Psoas muscle (tissue), 8 donors: ENCODE measurements around the gene HEATR5A. TPM values are rescaled to one million over a fixed set of nuclear protein-coding genes. Genes with fewer than 3 reads are reported as not detected.
"Not testable (repeated sequence)": the region's sequence is repeated elsewhere in the genome, so short reads cannot be mapped to it uniquely, and the experiment has no call there.

Experiments
- ATAC-seq, 4 donors: fragments of 200-7000 bp; cut with Tn5 transposase; one replicate each; pipeline ENCODE4 v1.9.1; 2020; ENCODE audit warnings: moderate library complexity in 3 of 4, mild to moderate bottlenecking in 2 of 4
- DNase-seq, 2 donors: peaks; one replicate each; pipeline ENCODE4 v3.0.0-alpha.2; 2020
- H3K27ac ChIP-seq: fragments of 200-600 bp; one replicate; pipeline ENCODE4 v1.8.0; 2022
- H3K27me3 ChIP-seq, 3 donors: fragments of 200-600 bp in 1 of 3; one replicate each; pipeline versions ENCODE4 v1.6.1 to v1.8.0; 2013 to 2022; ENCODE audit warnings: low read length in 2 of 3, mild to moderate bottlenecking in 2 of 3, moderate library complexity in 1 of 3; ENCODE audit not compliant: insufficient read depth in 3 of 3
- H3K36me3 ChIP-seq, 2 donors: fragments of 200-600 bp in 1 of 2; one replicate each; pipeline versions ENCODE4 v1.6.1 to v1.8.0; 2013 to 2022; ENCODE audit warnings: low read depth in 1 of 2, mild to moderate bottlenecking in 1 of 2, moderate library complexity in 1 of 2; ENCODE audit not compliant: insufficient read depth in 1 of 2
- H3K4me1 ChIP-seq: fragments of 200-600 bp; one replicate; pipeline ENCODE4 v1.8.0; 2022
- H3K4me3 ChIP-seq: fragments of 200-600 bp; one replicate; pipeline ENCODE4 v1.8.0; 2022; ENCODE audit warnings: mild to moderate bottlenecking
- H3K9me3 ChIP-seq: fragments of 200-600 bp; one replicate; pipeline ENCODE4 v1.8.0; 2022
- CTCF ChIP-seq: fragments of 200-600 bp; IDR thresholded peaks from one replicate; pipeline ENCODE4 v1.8.0; 2022; ENCODE audit warnings: antibody characterized with exemption
- WGBS, 3 donors: extraction: QIAGEN DNeasy Blood & Tissue Kit; methylation state at CpG; one replicate each; pipeline versions ENCODE4 v1.1.6 to v1.1.7; 2013; 5-methylcytosine and 5-hydroxymethylcytosine counted together
- intact Hi-C, 2 donors: fragments of 100-400 bp; cut with DNase I; formaldehyde crosslinking; loops; one replicate each; pipeline versions ENCODE4 v1.11.0 to v1.14.2; 2022
- polyA plus RNA-seq, 3 donors: library from polyadenylated mRNA; stranded (reverse); fragments of 200-250 nt; gene quantifications; one replicate each; pipeline ENCODE4 v1.2.3, GENCODE V29; 2013
- total RNA-seq, 4 donors: library from RNA; stranded (reverse); fragmentation: NEBNext Ultra II Directional in 2 of 4; extraction: Animal tissue kit (Norgen Biotek cat#: 25700) in 2 of 4; gene quantifications; one replicate each; pipeline versions ENCODE4 v1.2.1 to v1.2.4, GENCODE V29; 2021 to 2023
- donor health status: healthy with polysubstance abuse.
- donor health status: DM: no; HTN: no; CAD: no; lungs with moderate emphysema.
- donor health status: Bipolar disorder and iron deficiency.
- donor health status: healthy.
- donor health status: DM: yes; HTN: yes; CAD: no.
- donor health status: DM: no; HTN: no; CAD: no.
- donor health status: DM: no; HTN: no; CAD: no.
- donor health status: DM: yes; HTN: yes; CAD: no.

HEATR5A gene
- total and polyA plus RNA-seq, 7 donors = 10.2 to 40.4 (median 21.5) TPM

- TF ChIP-seq CTCF = no peak
- peak overlapping the region; percentile 60 for H3K27ac ChIP-seq
- ATAC-seq (no peak), DNase-seq (no peak)
- WGBS, 3 donors = 71 to 97% (median 75%) methylated on average over 5 of the region's 5 CpGs
- peaks cover 0 to 52% of the 10 kb centered on the region in 2 donors for H3K36me3 ChIP-seq
- H3K9me3 ChIP-seq = no peaks in the 10 kb centered on the region
- no peaks in the 10 kb centered on the region for H3K27me3 ChIP-seq
- H3K4me3 ChIP-seq = no peak overlapping the region
- peaks cover 21% of the 10 kb centered on the region for H3K4me1 ChIP-seq
- intact Hi-C loops = loop anchor here in 1 of 2 donors (10.0 kb wide), 1 partner anchor 115 kb away; the partner anchor contains the start of gene HECTD1
These were observed 100.6 kb downstream of the HEATR5A start for GRCh38 chr14:31319701-31320100.

- Histone ChIP-seq H3K4me3 (no peak overlapping the region), H3K27ac (no peak overlapping the region), H3K36me3 (peaks cover 2 to 83% of the 10 kb centered on the region in 2 donors), H3K4me1 (no peaks in the 10 kb centered on the region), H3K27me3 (no peaks in the 10 kb centered on the region), H3K9me3 (no peaks in the 10 kb centered on the region)
- ATAC-seq (no peak), DNase-seq (no peak)
- intact Hi-C loops = no loop called here
- TF ChIP-seq CTCF = no peak
- WGBS, 3 donors = 49 to 81% (median 76%) methylated on average over 1 of the region's 1 CpG
These were observed 107.4 kb downstream of the HEATR5A start for GRCh38 chr14:31312934-31313333.

GRCh38 chr14:31312370-31312769 lies 108.0 kb downstream of the HEATR5A start:
- H3K4me3 ChIP-seq, DNase-seq, intact Hi-C loops, ATAC-seq, H3K9me3 ChIP-seq, H3K27ac ChIP-seq, H3K27me3 ChIP-seq, H3K4me1 ChIP-seq: not testable (repeated sequence)
- peaks cover 2 to 83% of the 10 kb centered on the region in 2 donors for H3K36me3 ChIP-seq
- WGBS, 3 donors = 96 to 100% (median 97%) methylated on average over 6 of the region's 6 CpGs

- Histone ChIP-seq H3K9me3 (no peaks in the 10 kb centered on the region), H3K4me1 (no peaks in the 10 kb centered on the region), H3K36me3 (peaks cover 5 to 89% of the 10 kb centered on the region in 2 donors), H3K4me3 (no peak overlapping the region), H3K27me3 (no peaks in the 10 kb centered on the region), H3K27ac (no peak overlapping the region)
- ATAC-seq (no peak), DNase-seq (no peak)
- WGBS, 3 donors = 94 to 96% (median 96%) methylated on average over 3 of the region's 3 CpGs
- TF ChIP-seq CTCF = no peak
- intact Hi-C loops = loop anchor here in 1 of 2 donors (10.0 kb wide), 1 partner anchor 93 kb away; no protein-coding TSS in a partner anchor
These were observed 112.7 kb downstream of the HEATR5A start for GRCh38 chr14:31307618-31308017.

GRCh38 chr14:31307198-31307597 lies 113.2 kb downstream of the HEATR5A start:
- intact Hi-C loops = loop anchor here in 1 of 2 donors (10.0 kb wide), 1 partner anchor 92 kb away; no protein-coding TSS in a partner anchor
- H3K4me1 ChIP-seq = no peaks in the 10 kb centered on the region
- H3K9me3 ChIP-seq = no peaks in the 10 kb centered on the region
- TF ChIP-seq CTCF = no peak
- no peak overlapping the region for H3K4me3 ChIP-seq
- no peak for DNase-seq
- H3K27me3 ChIP-seq = no peaks in the 10 kb centered on the region
- peaks cover 5 to 89% of the 10 kb centered on the region in 2 donors for H3K36me3 ChIP-seq
- H3K27ac ChIP-seq = no peak overlapping the region
- no peak for ATAC-seq
